Choroid plexus epithelial cell (primary cell): Measurements from ENCODE around the gene CYFIP2.
A peak's percentile ranks its signal among the peaks of the same experiment; 100 is the strongest.

Experiments used
- DNase-seq: peaks from one replicate; pipeline ENCODE4 v3.0.0-alpha.2; 2010; ENCODE audit warnings: low read depth
- H3K4me3 ChIP-seq: 2 replicates; pipeline ENCODE4 v1.5.1; 2011; ENCODE audit warnings: low read depth, mild to moderate bottlenecking, control low read depth, low read length, moderate library complexity
- CTCF ChIP-seq: conservative IDR thresholded peaks from 2 replicates; pipeline ENCODE4 v1.5.1; 2011; ENCODE audit warnings: low read depth, mild to moderate bottlenecking, control low read depth, inconsistent platforms, low read length, moderate library complexity

The CYFIP2 gene

GRCh38 chr5:157323107-157323706 lies 57.3 kb downstream of the CYFIP2 start:
- TF ChIP-seq CTCF = peak; percentile 32
- H3K4me3 ChIP-seq = no peak overlapping the region
- DNase-seq = no peak

- peak; percentile 7 for DNase-seq
- H3K4me3 ChIP-seq = no peak overlapping the region
- peak; percentile 55 for TF ChIP-seq CTCF
These were observed 58.3 kb downstream of the CYFIP2 start for GRCh38 chr5:157324237-157324636.

GRCh38 chr5:157326440-157327005 lies 60.6 kb downstream of the CYFIP2 start:
- no peak overlapping the region for H3K4me3 ChIP-seq
- no peak for TF ChIP-seq CTCF
- DNase-seq = no peak

- no peak for TF ChIP-seq CTCF
- no peak for DNase-seq
- peak overlapping the region; percentile 49 for H3K4me3 ChIP-seq
These were observed 61.8 kb downstream of the CYFIP2 start for GRCh38 chr5:157327771-157328170.

- DNase-seq = peak; percentile 91
These were observed 62.5 kb downstream of the CYFIP2 start for GRCh38 chr5:157328277-157328912.

GRCh38 chr5:157331807-157332206 lies 65.9 kb downstream of the CYFIP2 start:
- no peak for TF ChIP-seq CTCF
- DNase-seq = no peak
- H3K4me3 ChIP-seq = no peak overlapping the region

More at GRCh38 chr5:157328277-157328912, 62.5 kb downstream of the CYFIP2 start:
- peak; percentile 97 for TF ChIP-seq CTCF
- H3K4me3 ChIP-seq = peak overlapping the region; percentile 49
